DOHH2 (cell line): ENCODE measurements around the gene PTPRN2.

ENCODE experiments used
- EZH2phosphoT487 ChIP-seq: fragments of 200-600 bp; sonication (generic); IDR thresholded peaks from 2 replicates; pipeline ENCODE4 v1.6.1; 2017; ENCODE audit warnings: borderline replicate concordance, mild to moderate bottlenecking, antibody characterized with exemption, low read length, moderate library complexity, mixed read lengths
- TF ChIP-seq, protein P1 (sequence below): fragments of 200-600 bp; sonication (generic); IDR thresholded peaks from one replicate; pipeline ENCODE4 v1.5.1; 2014; ENCODE audit warnings: antibody characterized with exemption, mild to moderate bottlenecking, low read depth, low read length; ENCODE audit not compliant: poor library complexity, severe bottlenecking

DNA sequence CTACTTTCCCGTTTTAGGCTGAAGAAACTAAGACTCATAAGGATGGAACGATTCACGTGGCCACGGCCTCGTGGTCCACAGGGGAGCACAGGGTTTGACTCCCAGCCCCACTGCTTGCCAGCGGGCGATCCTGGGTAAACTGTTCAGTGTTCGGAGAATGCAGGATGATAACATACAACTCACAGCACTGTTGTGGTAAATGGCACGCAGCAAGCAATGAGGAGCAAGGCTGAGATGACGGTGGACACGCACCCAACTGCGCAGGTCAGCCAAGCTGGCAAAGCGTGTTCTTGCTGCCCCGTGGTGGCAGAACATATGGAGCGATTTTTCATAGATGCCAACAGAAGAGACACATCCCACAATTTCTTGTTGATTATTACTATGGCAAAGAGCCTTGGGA lies 978.1 kb downstream of the PTPRN2 start:
- TF ChIP-seq, protein P1, sequence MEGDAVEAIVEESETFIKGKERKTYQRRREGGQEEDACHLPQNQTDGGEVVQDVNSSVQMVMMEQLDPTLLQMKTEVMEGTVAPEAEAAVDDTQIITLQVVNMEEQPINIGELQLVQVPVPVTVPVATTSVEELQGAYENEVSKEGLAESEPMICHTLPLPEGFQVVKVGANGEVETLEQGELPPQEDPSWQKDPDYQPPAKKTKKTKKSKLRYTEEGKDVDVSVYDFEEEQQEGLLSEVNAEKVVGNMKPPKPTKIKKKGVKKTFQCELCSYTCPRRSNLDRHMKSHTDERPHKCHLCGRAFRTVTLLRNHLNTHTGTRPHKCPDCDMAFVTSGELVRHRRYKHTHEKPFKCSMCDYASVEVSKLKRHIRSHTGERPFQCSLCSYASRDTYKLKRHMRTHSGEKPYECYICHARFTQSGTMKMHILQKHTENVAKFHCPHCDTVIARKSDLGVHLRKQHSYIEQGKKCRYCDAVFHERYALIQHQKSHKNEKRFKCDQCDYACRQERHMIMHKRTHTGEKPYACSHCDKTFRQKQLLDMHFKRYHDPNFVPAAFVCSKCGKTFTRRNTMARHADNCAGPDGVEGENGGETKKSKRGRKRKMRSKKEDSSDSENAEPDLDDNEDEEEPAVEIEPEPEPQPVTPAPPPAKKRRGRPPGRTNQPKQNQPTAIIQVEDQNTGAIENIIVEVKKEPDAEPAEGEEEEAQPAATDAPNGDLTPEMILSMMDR: no peak
- TF ChIP-seq EZH2phosphoT487: no peak
